Activated CD8-positive, alpha-beta memory T cell treated with anti-CD3 and anti-CD28 coated beads for 36 hours (primary cell): ENCODE measurements around the gene SLC25A29. TPM values are rescaled to one million over a fixed set of nuclear protein-coding genes. Genes with fewer than 3 reads are reported as not detected.

ENCODE experiments used
- CTCF ChIA-PET: fragments of 350-600 bp; sonication (Branson Sonifier 250); formaldehyde crosslinking; loops from one replicate; lab custom pipeline; 2021; ENCODE audit warnings: antibody characterized with exemption; lab: Charles Lee
- POLR2A ChIA-PET: fragments of 350-600 bp; sonication (Branson Sonifier 250); formaldehyde crosslinking; loops from one replicate; lab custom pipeline; 2021; ENCODE audit warnings: antibody characterized with exemption; lab: Charles Lee
- total RNA-seq, 2 experiments: library from RNA; stranded (reverse); gene quantifications; one replicate each; pipeline ENCODE4 v1.2.3, GENCODE V29; 2021

SLC25A29 gene
- total RNA-seq, 2 experiments from 2014 or later, result 13.5 to 14.0 TPM

DNA sequence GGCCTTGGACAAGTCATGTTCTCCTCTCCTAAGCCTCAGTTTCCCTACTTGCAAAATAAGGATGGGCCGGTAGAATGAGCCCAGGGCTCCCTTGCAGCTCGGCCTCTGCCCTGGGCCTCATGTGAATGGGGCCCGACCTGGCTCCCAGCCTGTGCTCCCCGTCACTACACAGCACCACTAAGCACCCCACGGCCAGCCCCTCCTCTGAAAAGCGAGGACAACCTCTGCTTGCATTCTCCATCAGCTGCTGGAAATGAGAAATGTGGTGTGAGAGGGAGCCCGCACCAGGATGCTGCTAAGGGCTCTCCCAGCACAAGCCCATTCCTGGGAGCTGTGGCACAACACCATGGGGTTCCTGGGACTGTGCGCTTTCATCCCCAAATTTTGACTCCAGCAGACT, 27.1 kb upstream of the SLC25A29 start:
- POLR2A ChIA-PET, result interaction anchor here (0.6 to 1.2 kb wide), 2 partner anchors 25 to 65 kb away, joined by 3 to 4 read pairs; no protein-coding TSS in a partner anchor
- CTCF ChIA-PET, result no interaction called here

DNA sequence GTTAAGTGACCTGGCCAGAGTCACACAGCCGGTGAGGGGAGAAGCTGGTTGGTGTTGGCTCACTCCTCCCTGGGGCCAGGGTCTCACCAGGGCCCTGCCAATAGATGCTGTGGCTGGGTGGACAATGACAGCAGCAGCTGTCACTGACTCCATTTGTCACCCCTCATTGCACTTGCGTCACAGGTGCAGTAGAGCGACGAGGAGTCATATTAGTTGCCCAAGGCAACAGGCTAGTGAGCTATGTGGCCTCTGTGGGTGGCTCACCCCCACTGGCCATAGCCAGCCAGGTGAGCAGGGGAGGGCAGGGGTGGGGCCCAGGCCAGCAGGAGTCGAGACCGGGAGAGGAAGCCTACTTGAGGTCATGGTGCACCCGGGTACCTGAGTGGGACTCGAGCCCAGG, 26.6 kb upstream of the SLC25A29 start:
- POLR2A ChIA-PET, result interaction anchor here (0.6 to 1.2 kb wide), 2 partner anchors 24 to 64 kb away, joined by 3 to 4 read pairs; no protein-coding TSS in a partner anchor

GRCh38 chr14:100332071-100332639, 25.9 kb upstream of the SLC25A29 start:
- ChIA-PET POLR2A (no interaction called here), CTCF (interaction anchor here (0.7 kb wide), 1 partner anchor 326 kb away, joined by 3 read pairs; no protein-coding TSS in a partner anchor)

More for the DNA sequence above, 26.6 kb upstream of the SLC25A29 start:
- CTCF ChIA-PET, result no interaction called here

DNA sequence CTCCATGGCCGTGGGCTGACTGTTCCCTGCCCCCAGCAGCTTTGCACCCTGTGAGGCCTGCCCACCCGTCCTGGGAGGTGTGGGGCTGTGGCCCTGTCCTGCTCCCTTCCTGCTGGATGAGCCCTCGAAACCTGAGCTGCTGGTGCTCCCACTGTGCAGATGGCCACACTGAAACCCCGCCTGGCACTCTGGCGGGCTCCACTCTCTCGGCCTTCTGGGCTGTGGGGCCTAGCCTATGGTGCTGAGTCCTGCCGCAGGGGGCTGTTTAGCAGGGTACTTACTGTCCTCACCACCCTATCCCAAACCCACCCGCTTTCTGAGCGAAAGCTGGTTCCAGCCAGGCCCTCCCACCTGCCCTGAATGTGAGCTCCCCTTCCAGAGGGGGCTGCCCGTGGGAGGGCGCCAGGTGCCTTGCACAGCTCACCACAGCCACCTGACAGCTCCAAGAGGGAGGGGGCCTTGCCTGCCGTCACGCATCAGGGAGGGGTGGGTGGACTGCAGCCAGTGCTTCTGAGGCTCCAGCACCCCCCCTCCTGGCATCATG, 24.2 kb upstream of the SLC25A29 start:
- CTCF ChIA-PET, result interaction anchor here (1.3 to 1.5 kb wide), 2 partner anchors 21 to 45 kb away, joined by 3 to 4 read pairs; no protein-coding TSS in a partner anchor
- POLR2A ChIA-PET, result no interaction called here

GRCh38 chr14:100330007-100330344, 23.7 kb upstream of the SLC25A29 start:
- ChIA-PET POLR2A (no interaction called here), CTCF (interaction anchor here (1.3 to 1.5 kb wide), 2 partner anchors 21 to 44 kb away, joined by 3 to 4 read pairs; no protein-coding TSS in a partner anchor)

DNA sequence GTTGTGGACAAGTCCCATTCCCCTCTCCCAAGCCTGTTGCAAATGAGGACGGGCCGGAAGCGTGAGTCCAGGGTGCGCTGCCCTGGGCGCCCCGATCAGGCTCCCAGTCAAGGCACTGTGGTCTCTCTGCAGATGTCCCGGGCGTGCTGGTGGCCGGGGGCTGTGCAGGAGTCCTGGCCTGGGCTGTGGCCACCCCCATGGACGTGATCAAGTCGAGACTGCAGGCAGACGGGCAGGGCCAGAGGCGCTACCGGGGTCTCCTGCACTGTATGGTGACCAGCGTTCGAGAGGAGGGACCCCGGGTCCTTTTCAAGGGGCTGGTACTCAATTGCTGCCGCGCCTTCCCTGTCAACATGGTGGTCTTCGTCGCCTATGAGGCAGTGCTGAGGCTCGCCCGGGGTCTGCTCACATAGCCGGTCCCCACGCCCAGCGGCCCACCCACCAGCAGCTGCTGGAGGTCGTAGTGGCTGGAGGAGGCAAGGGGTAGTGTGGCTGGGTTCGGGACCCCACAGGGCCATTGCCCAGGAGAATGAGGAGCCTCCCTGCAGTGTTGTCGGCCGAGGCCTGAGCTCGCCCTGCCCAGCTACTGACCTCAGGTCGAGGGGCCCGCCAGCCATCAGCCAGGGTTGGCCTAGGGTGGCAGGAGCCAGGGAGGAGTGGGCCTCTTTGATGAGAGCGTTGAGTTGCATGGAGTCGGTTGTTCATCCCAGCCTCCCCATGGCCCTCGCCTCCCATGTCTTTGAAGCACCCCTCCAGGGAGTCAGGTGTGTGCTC, 23.2 kb upstream of the SLC25A29 start:
- POLR2A ChIA-PET, result no interaction called here
- CTCF ChIA-PET, result interaction anchor here (1.3 to 1.5 kb wide), 2 partner anchors 22 to 44 kb away, joined by 3 to 4 read pairs; no protein-coding TSS in a partner anchor

GRCh38 chr14:100328495-100329163, 22.4 kb upstream of the SLC25A29 start:
- POLR2A ChIA-PET, result no interaction called here

GRCh38 chr14:100327128-100327527, 20.9 kb upstream of the SLC25A29 start:
- CTCF ChIA-PET, result no interaction called here
- POLR2A ChIA-PET, result interaction anchor here (0.9 kb wide), 1 partner anchor 9 kb away, joined by 6 read pairs; no protein-coding TSS in a partner anchor

More at GRCh38 chr14:100328495-100329163, 22.4 kb upstream of the SLC25A29 start:
- CTCF ChIA-PET, result no interaction called here

- CTCF ChIA-PET, result interaction anchor here (0.5 kb wide), 1 partner anchor 515 kb away, joined by 3 read pairs; no protein-coding TSS in a partner anchor
- POLR2A ChIA-PET, result no interaction called here
Observed at GRCh38 chr14:100325958-100326357, 19.7 kb upstream of the SLC25A29 start.

- ChIA-PET POLR2A (no interaction called here), CTCF (no interaction called here)
Observed at GRCh38 chr14:100325231-100325632, 19.0 kb upstream of the SLC25A29 start.

DNA sequence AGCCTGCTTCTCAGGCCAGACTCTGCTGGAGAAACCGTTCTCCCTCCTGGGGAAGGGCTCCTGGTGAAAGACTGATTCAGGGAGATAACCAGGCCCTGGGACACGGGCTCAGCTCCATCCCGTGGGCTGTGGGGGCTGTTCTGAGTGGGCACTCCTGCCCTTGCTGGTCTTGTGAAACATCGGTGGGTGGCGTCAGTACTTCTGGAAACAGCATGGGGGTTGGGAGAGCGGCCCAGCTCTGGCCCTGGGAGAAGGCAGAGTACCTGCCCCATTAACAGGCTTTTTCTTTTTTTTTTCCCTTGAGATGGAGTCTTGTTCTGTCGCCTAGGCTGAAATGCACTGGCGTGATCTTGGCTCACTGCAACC, 17.7 kb upstream of the SLC25A29 start:
- CTCF ChIA-PET, result no interaction called here

GRCh38 chr14:100323121-100323941, 17.1 kb upstream of the SLC25A29 start, which contains the start of gene SLC25A47:
Gene SLC25A47, plus strand, starts transcription at chr14:100323339. Its CDS starts 76 bp downstream, at chr14:100323415.
- ChIA-PET CTCF (no interaction called here), POLR2A (no interaction called here)

More for the DNA sequence above, 17.7 kb upstream of the SLC25A29 start:
- POLR2A ChIA-PET, result no interaction called here

GRCh38 chr14:100322138-100322957, 16.1 kb upstream of the SLC25A29 start:
- CTCF ChIA-PET, result no interaction called here
- POLR2A ChIA-PET, result no interaction called here

GRCh38 chr14:100321473-100322137, 15.4 kb upstream of the SLC25A29 start:
- ChIA-PET CTCF (no interaction called here), POLR2A (no interaction called here)

DNA sequence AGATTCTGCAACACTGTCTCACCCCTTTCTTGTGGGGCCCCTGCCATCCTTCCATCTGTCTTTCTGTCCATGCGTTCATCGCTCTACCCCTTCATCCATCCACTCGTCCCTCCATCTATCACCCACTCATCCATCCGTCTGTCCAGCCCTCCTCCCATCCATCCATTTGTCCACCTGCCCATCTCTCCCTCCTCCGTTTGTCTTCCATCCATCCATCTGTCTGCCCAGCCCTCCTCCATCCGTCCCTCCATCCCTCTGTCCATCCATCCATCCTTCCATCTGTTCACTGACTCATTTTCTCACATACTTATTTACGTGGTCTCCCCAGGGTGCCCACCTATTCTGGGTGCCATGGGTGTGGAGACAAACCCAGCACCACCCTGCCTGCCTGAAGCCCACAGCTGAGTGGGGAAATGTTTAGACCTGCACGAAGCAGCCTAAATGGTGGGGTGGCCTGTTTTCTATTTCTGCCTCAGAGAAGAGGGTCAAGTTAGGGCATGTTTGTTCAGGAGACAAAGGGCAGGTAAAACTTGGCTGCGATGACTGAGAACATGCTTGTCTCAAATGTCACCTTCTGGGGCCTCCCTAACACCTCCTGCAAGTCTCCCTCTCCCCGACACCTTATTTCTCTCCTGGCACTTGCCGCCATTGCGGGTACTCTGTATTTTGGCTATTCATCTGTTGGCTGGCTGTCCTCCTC, 14.1 kb upstream of the SLC25A29 start:
- ChIA-PET POLR2A (no interaction called here), CTCF (no interaction called here)

- CTCF ChIA-PET, result interaction anchor here (0.5 to 1.6 kb wide), 3 partner anchors 21 to 60 kb away, joined by 3 to 4 read pairs (median 3); no protein-coding TSS in a partner anchor
- POLR2A ChIA-PET, result no interaction called here
Observed at GRCh38 chr14:100317912-100318808, 11.9 kb upstream of the SLC25A29 start.
